ENCODE measurements around the gene FOXP4. TPM values are rescaled to one million over a fixed set of nuclear protein-coding genes. Genes with fewer than 3 reads are reported as not detected.

Gene FOXP4
- total and polyA plus RNA-seq, 2 of the 13 experiments (the other 11 are each of a cell fraction or from before 2014, with no cell fraction given) = 11.0 to 12.4 TPM

DNA sequence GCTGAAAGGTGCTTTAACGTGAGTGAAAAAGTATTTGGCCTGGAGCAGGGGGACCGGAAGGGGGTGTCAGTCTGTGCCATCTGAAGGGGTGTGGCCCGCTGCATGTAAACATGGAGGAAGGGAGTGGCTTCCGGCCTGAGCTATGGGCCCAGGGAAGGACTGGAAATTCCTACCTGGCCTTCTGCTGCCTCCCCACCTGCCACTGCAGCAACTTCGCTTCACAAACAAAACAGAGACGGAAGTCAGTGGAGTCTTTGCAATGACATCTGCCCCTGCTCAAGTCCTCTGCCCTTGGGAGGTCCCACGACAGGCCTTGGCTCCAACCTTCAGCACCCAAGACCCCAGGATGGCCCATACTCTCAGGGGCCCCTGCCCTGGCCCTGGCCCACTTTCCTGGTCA, 28.1 kb upstream of the FOXP4 start (continued):
- TF ChIP-seq, protein P1, sequence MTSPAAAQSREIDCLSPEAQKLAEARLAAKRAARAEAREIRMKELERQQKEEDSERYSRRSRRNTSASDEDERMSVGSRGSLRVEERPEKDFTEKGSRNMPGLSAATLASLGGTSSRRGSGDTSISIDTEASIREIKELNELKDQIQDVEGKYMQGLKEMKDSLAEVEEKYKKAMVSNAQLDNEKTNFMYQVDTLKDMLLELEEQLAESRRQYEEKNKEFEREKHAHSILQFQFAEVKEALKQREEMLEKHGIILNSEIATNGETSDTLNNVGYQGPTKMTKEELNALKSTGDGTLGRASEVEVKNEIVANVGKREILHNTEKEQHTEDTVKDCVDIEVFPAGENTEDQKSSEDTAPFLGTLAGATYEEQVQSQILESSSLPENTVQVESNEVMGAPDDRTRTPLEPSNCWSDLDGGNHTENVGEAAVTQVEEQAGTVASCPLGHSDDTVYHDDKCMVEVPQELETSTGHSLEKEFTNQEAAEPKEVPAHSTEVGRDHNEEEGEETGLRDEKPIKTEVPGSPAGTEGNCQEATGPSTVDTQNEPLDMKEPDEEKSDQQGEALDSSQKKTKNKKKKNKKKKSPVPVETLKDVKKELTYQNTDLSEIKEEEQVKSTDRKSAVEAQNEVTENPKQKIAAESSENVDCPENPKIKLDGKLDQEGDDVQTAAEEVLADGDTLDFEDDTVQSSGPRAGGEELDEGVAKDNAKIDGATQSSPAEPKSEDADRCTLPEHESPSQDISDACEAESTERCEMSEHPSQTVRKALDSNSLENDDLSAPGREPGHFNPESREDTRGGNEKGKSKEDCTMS (CRISPR knock-in tag; conservative IDR thresholded peaks at IDR 0.05) = no peak
- TF ChIP-seq, protein P2, sequence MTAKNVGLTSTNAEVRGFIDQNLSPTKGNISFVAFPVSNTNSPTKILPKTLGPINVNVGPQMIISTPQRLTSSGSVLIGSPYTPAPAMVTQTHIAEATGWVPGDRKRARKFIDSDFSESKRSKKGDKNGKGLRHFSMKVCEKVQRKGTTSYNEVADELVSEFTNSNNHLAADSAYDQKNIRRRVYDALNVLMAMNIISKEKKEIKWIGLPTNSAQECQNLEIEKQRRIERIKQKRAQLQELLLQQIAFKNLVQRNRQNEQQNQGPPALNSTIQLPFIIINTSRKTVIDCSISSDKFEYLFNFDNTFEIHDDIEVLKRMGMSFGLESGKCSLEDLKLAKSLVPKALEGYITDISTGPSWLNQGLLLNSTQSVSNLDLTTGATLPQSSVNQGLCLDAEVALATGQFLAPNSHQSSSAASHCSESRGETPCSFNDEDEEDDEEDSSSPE (CRISPR knock-in tag; IDR thresholded peaks at IDR 0.05) = 0 out of 2 replicates have a peak, but pooled peaks have one; percentile 27
- TF ChIP-seq, protein P3, sequence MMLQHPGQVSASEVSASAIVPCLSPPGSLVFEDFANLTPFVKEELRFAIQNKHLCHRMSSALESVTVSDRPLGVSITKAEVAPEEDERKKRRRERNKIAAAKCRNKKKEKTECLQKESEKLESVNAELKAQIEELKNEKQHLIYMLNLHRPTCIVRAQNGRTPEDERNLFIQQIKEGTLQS (CRISPR knock-in tag; IDR thresholded peaks at IDR 0.05) = 0 out of 2 replicates have a peak, but pooled peaks have one; percentile 46
- TF ChIP-seq HOXA3 (CRISPR knock-in tag; IDR thresholded peaks at IDR 0.05) = peak; percentile 82
- no peak for TF ChIP-seq EHMT2 (IDR thresholded peaks at IDR 0.05; ENCODE audit: borderline replicate concordance, low read depth, low read length)
- no peak for TF ChIP-seq FOXC1 (CRISPR knock-in tag; IDR thresholded peaks at IDR 0.05; ENCODE audit: borderline replicate concordance)
- no peak for TF ChIP-seq ZNF670 (CRISPR knock-in tag; IDR thresholded peaks at IDR 0.05; ENCODE audit: borderline replicate concordance)
- TF ChIP-seq, protein P4, sequence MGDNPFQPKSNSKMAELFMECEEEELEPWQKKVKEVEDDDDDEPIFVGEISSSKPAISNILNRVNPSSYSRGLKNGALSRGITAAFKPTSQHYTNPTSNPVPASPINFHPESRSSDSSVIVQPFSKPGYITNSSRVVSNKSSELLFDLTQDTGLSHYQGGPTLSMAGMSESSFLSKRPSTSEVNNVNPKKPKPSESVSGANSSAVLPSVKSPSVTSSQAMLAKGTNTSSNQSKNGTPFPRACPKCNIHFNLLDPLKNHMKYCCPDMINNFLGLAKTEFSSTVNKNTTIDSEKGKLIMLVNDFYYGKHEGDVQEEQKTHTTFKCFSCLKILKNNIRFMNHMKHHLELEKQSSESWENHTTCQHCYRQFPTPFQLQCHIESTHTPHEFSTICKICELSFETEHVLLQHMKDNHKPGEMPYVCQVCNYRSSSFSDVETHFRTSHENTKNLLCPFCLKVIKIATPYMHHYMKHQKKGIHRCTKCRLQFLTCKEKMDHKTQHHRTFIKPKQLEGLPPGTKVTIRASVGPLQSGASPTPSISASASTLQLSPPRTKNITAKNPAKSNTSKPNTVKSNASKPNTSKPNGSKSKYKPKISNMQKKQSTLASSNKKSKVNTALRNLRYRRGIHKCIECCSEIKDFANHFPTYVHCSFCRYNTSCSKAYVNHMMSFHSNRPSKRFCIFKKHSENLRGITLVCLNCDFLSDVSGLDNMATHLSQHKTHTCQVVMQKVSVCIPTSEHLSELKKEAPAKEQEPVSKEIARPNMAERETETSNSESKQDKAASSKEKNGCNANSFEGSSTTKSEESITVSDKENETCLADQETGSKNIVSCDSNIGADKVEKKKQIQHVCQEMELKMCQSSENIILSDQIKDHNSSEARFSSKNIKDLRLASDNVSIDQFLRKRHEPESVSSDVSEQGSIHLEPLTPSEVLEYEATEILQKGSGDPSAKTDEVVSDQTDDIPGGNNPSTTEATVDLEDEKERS (CRISPR knock-in tag; IDR thresholded peaks at IDR 0.05) = peak; percentile 66; the same call in 1 of the 2 replicates
- TF ChIP-seq ZBTB7B (CRISPR knock-in tag; IDR thresholded peaks at IDR 0.05) = peak; percentile 89; the same call in 1 of the 2 replicates
- no peak for TF ChIP-seq ATRX (CRISPR knock-in tag; IDR thresholded peaks at IDR 0.05; ENCODE audit: borderline replicate concordance)
- TF ChIP-seq KAT2B (IDR thresholded peaks at IDR 0.05; ENCODE audit: borderline replicate concordance, low read depth, low read length) = no peak
- no peak for TF ChIP-seq ZNF430 (CRISPR knock-in tag; IDR thresholded peaks at IDR 0.05)
- TF ChIP-seq FOXP1 (IDR thresholded peaks at IDR 0.05) = no peak
- TF ChIP-seq FOXP1 (CRISPR knock-in tag; IDR thresholded peaks at IDR 0.05) = peak; percentile 73
- TF ChIP-seq ZNF644 (CRISPR knock-in tag; IDR thresholded peaks at IDR 0.05; ENCODE audit: low read depth) = peak; percentile 64
- TF ChIP-seq, protein P5, sequence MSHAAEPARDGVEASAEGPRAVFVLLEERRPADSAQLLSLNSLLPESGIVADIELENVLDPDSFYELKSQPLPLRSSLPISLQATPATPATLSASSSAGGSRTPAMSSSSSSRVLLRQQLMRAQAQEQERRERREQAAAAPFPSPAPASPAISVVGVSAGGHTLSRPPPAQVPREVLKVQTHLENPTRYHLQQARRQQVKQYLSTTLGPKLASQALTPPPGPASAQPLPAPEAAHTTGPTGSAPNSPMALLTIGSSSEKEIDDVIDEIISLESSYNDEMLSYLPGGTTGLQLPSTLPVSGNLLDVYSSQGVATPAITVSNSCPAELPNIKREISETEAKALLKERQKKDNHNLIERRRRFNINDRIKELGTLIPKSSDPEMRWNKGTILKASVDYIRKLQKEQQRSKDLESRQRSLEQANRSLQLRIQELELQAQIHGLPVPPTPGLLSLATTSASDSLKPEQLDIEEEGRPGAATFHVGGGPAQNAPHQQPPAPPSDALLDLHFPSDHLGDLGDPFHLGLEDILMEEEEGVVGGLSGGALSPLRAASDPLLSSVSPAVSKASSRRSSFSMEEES (CRISPR knock-in tag; IDR thresholded peaks at IDR 0.05) = 0 out of 2 replicates have a peak, but pooled peaks have one; percentile 43
- 0 out of 2 replicates have a peak, but pooled peaks have one; percentile 42 for TF ChIP-seq ZFP90 (CRISPR knock-in tag; IDR thresholded peaks at IDR 0.05; ENCODE audit: borderline replicate concordance)
- no peak for TF ChIP-seq ATF7 (IDR thresholded peaks at IDR 0.05)
- no peak for TF ChIP-seq ATF7 (CRISPR knock-in tag; IDR thresholded peaks at IDR 0.05)
- TF ChIP-seq HDAC2 (CRISPR knock-in tag; IDR thresholded peaks at IDR 0.05) = peak; percentile 77

Measured in HepG2 (cell line).